ENCODE measurements around the gene TIE1.

Gene TIE1

DNA sequence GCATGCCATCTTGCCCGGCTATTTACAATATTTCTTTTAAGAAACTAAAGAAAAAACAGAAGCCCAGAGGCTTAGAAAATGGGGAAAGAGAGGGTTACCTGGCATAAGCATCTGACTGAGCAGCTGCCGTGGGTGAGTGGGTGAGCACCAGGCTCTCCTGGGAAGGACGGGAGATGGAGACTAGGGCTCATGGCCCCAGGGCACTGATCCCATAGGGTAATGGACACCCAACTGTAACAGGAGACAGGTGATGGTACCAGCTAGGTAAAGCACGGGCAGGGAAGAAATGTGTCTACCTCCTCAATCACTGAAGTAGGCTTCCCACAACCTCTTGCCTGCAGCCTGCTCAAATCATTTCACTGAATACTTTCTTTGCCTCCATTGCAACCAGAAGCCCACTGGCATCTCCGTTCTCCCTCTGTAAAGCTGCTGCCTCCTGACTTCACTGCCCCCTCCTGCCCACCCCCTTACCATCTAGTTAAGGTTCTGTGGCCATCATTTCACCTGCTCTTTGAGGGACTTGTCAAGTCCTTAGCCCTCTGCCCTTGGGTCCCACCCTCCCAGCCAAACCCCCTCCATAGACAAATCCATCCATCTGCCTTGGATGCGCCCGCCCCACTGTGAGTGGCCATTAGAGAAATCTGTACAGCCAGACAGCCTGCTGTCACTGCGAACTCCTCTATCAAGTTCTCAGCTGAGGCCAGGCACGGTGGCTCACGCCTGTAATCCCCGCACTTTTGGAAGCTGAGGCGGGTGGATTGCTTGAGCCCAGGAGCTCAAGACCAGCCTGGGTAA is 24.8 kb upstream of the TIE1 start:
- no peak overlapping the region for H3K4me3 ChIP-seq (ENCODE audit: low read depth, low read length)
- TF ChIP-seq, protein P1, sequence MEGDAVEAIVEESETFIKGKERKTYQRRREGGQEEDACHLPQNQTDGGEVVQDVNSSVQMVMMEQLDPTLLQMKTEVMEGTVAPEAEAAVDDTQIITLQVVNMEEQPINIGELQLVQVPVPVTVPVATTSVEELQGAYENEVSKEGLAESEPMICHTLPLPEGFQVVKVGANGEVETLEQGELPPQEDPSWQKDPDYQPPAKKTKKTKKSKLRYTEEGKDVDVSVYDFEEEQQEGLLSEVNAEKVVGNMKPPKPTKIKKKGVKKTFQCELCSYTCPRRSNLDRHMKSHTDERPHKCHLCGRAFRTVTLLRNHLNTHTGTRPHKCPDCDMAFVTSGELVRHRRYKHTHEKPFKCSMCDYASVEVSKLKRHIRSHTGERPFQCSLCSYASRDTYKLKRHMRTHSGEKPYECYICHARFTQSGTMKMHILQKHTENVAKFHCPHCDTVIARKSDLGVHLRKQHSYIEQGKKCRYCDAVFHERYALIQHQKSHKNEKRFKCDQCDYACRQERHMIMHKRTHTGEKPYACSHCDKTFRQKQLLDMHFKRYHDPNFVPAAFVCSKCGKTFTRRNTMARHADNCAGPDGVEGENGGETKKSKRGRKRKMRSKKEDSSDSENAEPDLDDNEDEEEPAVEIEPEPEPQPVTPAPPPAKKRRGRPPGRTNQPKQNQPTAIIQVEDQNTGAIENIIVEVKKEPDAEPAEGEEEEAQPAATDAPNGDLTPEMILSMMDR (IDR thresholded peaks at IDR 0.05; ENCODE audit: low read depth, low read length), result no peak
- TF ChIP-seq POLR2A (IDR thresholded peaks at IDR 0.05; ENCODE audit: extremely low read depth, insufficient read length), result no peak
- no peak for TF ChIP-seq MYC (IDR thresholded peaks at IDR 0.05; ENCODE audit: low read depth, low read length)
- TF ChIP-seq, protein P2, sequence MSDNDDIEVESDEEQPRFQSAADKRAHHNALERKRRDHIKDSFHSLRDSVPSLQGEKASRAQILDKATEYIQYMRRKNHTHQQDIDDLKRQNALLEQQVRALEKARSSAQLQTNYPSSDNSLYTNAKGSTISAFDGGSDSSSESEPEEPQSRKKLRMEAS (IDR thresholded peaks at IDR 0.05; ENCODE audit: low read depth, low read length), result no peak
- no peak for DNase-seq (ENCODE audit: low read depth)

DNA sequence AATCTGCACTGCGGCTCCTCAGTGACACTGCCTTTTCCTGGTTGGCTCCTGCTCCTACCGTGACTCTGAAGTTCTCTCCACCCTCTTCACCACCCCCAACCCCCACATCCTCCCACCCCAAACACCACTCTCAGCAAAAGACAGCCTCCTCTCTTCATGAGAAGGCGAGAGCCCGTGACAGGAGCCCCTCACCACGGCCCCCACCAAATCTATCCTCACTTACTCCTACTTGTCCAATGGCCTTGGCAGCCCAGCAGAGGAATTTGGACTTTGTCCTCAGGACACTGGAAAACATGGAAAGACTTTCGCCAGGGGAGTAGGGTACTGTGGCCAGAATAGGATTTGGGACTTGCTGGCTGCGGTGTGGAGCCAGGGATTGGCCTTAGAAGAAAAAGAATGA is 24.1 kb upstream of the TIE1 start:
- TF ChIP-seq, protein P1 (IDR thresholded peaks at IDR 0.05; ENCODE audit: low read depth, low read length), result no peak
- TF ChIP-seq MYC (IDR thresholded peaks at IDR 0.05; ENCODE audit: low read depth, low read length) (no peak), POLR2A (IDR thresholded peaks at IDR 0.05; ENCODE audit: extremely low read depth, insufficient read length) (no peak)
- TF ChIP-seq, protein P2 (IDR thresholded peaks at IDR 0.05; ENCODE audit: low read depth, low read length), result no peak
- no peak overlapping the region for H3K4me3 ChIP-seq (ENCODE audit: low read depth, low read length)
- DNase-seq (ENCODE audit: low read depth), result no peak

DNA sequence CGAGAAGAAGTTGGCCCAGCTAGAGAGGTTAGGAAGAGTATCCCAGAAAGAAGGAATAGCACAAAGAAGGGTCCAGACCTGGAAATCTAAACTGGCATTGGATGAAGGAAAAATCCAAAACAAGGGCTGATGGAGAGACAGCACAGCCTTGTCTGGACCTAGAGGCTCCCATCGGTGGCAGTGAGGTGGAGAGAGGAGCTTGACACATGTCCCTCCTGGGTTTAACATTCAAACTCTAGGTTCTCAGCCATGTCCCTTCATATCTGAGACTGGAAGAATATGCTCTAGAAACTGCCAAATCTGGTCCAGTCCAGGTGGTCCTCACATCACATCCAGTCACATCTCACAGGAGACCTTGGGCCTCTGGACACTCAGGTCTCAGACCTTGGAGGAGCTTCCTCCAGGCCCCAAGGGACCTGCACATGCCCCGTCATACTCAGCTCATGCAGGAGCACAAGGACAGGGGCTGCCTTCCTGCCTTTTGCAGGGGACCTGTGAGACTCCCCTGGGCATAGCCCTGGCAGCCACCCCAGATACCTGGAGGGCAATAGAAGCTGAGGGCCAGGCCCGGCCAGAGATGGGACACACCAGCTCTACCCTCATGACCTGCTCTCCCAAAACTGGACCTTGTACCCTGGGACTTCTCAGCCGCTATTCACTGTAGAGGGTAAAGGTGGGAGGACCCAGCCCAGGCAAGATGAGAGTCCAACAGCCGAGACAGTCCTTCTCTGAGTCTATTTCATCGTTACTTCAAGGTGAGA is 23.5 kb upstream of the TIE1 start:
- TF ChIP-seq MYC (IDR thresholded peaks at IDR 0.05; ENCODE audit: low read depth, low read length), result no peak
- no peak for TF ChIP-seq POLR2A (IDR thresholded peaks at IDR 0.05; ENCODE audit: extremely low read depth, insufficient read length)
- TF ChIP-seq, protein P2 (IDR thresholded peaks at IDR 0.05; ENCODE audit: low read depth, low read length), result no peak
- TF ChIP-seq, protein P1 (IDR thresholded peaks at IDR 0.05; ENCODE audit: low read depth, low read length), result no peak
- no peak for DNase-seq (ENCODE audit: low read depth)
- H3K4me3 ChIP-seq (ENCODE audit: low read depth, low read length), result no peak overlapping the region

DNA sequence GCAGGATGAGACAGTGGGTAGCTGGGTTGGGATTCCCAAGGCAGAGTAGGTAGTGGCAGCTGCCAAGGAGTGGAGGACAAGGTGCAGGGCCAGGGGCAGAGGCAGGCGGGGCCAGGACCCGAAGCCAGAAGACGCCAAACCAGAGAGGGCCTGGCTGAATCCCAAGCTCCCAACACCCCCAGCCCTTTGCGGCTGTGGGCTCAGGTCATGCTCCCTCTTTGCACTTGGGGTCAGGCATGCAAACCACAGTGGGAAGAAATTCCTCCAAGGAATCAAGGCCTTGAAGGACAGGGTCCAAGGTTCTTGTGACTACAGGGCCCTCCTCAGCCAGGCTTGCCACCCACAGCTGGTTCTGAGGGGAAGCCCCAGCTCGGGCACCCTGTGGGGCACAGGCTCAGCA is 21.6 kb upstream of the TIE1 start:
- H3K4me3 ChIP-seq (ENCODE audit: low read depth, low read length), result no peak overlapping the region
- TF ChIP-seq MYC (IDR thresholded peaks at IDR 0.05; ENCODE audit: low read depth, low read length), result no peak
- TF ChIP-seq, protein P2 (IDR thresholded peaks at IDR 0.05; ENCODE audit: low read depth, low read length), result no peak
- TF ChIP-seq, protein P1 (IDR thresholded peaks at IDR 0.05; ENCODE audit: low read depth, low read length), result no peak
- TF ChIP-seq POLR2A (IDR thresholded peaks at IDR 0.05; ENCODE audit: extremely low read depth, insufficient read length), result no peak
- no peak for DNase-seq (ENCODE audit: low read depth)

DNA sequence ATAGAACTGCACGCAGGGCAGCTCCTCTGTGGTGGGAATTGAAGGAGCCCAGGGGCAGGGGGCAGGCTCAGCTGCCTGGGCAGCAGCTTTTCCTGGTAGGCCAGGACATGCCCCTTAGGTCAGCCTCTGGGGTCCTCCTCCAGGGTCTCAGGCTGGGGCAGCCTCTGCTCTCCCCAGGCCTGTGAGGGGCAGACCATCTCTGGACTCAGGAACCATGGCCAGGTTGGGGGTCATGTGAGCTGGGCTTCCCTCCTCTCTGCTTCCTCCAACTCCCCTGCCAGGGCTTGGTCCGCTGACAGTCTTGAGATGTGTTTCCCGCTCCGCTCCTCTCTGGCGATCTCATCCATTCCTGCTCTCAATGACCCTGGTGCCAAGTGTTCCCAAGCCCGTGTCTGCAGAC is 21.1 kb upstream of the TIE1 start:
- H3K4me3 ChIP-seq (ENCODE audit: low read depth, low read length), result no peak overlapping the region
- TF ChIP-seq POLR2A (IDR thresholded peaks at IDR 0.05; ENCODE audit: extremely low read depth, insufficient read length) (no peak), MYC (IDR thresholded peaks at IDR 0.05; ENCODE audit: low read depth, low read length) (no peak)
- TF ChIP-seq, protein P1 (IDR thresholded peaks at IDR 0.05; ENCODE audit: low read depth, low read length), result no peak
- TF ChIP-seq, protein P2 (IDR thresholded peaks at IDR 0.05; ENCODE audit: low read depth, low read length), result no peak
- no peak for DNase-seq (ENCODE audit: low read depth)

All from NB4 (cell line).